HG02938 (cell line): ENCODE results near the gene HOXD10.

Experiments used
- ATAC-seq: cut with Tn5 transposase; IDR thresholded peaks from one replicate; pipeline ENCODE4 v1.9.1; 2021; ENCODE audit warnings: mild to moderate bottlenecking, moderate library complexity; ENCODE audit not compliant: unreplicated experiment

Gene HOXD10

DNA sequence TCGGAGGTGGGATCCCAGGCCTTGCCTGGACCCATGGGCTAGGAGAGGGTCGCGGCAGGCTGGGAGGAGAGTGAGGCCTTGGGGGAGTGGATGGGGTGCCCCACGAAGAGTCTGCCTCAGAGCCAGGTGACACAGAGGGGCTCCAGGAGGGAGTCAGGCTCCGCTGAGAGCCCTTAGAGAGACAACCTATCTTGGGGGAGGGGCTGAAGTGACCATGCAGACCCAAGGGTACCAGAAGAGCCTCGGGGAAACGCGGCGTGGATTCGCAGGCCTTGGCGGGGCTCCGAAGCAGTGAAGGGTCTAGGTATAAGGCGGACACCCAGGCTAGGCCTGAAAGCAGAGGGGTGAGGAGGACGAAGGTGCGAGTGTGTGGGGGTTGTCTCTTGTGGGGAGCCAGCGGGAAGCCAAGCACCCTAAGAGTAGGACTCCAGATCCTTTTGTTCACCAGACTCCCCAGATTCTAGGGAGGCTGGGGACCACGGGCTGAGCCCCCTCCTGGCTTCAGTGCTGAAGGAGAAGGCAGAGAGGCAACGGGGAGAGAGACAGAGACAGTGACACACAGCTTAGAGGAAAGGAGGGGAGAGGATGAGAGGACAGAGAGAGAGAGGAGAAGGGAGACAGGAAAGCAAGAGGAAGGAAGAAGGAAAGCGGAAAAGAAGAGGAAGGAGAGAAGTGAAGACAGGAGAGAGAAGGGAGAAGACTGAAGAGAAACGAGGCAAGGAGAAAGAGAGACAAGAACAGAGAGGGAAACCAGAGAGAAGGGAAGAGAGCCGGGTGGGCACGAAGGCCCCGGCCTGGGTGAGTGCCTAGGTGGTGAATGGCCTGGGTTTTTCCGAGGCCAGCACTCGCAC lies 10.6 kb upstream of the HOXD10 start:
- ATAC-seq = no peak

DNA sequence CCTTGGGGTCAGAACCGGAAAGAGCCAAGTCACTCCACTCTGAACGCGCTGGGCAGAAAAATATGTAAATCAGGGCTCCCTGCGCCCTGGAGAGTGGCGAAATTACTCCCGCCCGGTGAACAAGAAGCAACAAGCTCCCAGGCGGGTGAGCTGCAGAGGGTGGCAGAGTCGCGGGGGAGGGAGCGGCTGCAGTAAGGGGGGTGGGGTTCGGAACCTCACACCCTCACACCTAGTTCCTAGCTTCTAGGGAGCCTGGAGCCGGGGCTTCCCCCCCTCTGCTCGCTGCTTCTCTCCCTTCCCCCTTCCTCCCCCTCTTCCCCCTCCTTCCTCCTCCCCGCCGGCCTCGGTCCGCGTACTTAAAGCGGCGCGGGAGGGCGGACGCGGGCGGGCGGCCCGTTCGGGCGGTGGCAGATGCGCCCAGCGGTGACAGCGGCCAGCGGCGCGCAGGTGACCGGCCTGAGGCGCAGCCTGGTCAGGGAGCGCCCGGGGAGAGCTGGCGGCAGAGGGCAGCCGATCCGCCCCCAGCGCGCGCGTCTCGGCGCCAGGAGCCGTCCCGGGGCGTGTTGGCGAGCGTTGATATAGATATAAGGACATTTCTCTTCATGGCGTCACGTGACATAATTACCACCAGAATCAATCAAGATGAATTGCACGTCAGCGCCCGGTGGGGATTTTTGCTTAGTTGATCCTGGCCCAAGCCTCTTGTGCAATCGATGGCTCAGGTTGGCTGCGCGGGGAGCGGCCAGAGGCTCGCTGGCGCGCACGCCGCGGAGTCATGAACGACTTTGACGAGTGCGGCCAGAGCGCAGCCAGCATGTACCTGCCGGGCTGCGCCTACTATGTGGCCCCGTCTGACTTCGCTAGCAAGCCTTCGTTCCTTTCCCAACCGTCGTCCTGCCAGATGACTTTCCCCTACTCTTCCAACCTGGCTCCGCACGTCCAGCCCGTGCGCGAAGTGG lies 9.7 kb upstream of the HOXD10 start, which contains the start of gene HOXD11:
TSS of gene HOXD11 (plus strand) at position 700 of the 959 bp plus-strand sequence. CDS start at position 776, 76 bp downstream.
- ATAC-seq = no peak

DNA sequence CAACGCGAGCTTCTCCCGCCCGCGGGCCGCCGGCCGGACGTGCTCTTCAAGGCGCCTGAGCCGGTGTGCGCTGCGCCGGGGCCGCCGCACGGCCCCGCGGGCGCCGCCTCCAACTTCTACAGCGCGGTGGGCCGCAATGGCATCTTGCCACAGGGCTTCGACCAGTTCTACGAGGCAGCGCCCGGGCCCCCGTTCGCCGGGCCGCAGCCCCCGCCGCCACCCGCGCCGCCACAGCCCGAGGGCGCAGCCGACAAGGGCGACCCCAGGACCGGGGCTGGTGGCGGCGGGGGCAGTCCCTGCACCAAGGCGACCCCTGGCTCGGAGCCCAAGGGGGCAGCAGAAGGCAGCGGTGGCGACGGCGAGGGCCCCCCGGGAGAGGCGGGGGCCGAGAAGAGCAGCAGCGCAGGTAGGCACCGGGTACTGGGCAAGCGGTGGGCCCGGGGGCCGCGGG lies 8.8 kb upstream of the HOXD10 start:
- no peak for ATAC-seq

DNA sequence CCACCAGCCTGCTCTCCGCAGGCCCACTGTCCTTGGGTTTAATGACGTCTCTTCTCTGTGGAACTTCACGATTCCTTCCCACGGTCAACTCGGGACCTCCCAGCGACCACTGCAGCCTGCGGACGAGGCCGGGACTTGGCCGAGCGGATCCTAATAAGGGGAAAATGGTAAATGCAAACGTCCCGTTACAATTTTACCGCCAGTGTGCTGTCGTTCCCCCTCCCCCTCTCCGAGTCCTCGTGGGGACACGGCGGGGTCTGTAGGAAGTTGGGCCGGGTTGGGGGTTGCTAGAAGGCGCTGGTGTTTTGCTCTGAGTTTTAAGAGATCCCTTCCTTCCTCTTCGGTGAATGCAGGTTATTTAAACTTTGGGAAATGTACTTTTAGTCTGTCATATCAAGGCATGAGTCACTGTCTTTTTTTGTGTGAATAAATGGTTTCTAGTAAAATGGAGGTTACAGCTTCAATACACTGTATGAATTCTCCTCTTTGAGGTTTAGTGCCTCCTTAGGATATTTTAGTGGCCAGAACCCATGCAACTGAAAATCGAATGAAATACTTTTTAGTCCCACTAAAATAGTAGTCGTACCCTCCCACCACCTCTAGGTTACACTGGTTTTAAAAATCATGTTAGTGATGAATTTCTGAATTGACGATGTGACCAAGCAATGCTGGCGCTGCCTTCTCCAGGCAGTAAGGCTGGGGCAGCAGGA lies 7.2 kb upstream of the HOXD10 start:
- ATAC-seq = no peak

DNA sequence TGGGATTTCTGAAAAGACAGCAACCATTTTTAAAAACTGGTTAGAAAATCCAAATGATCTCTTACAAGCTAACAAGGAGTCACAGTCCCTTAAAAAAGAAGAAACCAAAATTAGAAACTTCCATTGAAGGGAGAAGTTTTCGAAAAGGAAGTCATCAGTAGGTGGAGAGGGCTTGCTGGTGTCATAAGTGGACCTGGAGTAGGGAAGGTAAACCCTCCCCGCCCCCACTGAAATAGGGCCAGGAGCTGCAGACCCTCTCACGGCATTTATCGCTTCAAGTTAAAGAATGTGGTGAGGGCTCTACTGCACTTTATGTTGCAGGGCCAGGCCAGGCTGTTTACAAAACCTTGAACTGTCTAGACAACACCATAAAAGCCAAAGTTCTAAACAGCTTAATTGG lies 6.6 kb upstream of the HOXD10 start:
- no peak for ATAC-seq

DNA sequence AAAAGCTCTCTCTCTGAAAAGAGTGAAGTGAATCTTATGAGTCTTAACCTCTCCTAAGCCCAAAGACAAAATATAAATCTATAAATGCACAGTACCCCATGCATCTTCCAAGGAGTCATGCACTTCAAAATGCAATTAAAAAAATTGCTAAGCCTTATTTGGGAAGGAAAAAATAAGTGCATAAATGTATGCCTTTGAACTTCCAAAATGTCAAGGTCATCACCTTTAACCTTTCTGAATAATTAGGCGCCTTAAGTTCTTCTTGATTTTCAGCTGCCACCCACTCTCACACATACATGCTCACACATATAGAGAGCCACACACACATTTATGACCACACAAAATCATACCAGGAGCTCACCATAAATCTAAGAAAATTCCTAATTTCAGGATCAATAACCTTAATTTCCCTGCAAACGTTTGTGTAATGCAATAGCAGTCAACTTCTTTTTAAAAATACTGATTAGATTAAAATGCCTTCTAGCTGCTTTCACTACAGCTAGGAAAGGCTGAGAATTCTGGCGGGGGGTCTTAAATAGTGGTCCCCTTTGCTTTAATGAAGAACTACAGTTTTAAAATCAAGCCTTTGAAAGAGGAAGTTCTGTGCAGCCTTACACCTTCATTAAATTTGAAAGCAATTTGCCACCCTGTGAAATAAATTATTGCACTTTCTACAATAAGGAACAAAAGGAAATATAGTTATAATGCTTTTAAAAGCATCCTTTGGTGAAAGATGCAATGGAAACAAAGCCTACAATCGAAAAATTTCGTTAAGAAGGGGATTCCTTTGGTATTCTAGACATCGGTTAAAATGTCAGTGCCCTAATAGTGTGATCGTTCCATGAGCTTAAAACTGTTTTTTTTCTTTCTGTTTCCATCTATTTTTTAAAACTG lies 5.9 kb upstream of the HOXD10 start:
- ATAC-seq = no peak

DNA sequence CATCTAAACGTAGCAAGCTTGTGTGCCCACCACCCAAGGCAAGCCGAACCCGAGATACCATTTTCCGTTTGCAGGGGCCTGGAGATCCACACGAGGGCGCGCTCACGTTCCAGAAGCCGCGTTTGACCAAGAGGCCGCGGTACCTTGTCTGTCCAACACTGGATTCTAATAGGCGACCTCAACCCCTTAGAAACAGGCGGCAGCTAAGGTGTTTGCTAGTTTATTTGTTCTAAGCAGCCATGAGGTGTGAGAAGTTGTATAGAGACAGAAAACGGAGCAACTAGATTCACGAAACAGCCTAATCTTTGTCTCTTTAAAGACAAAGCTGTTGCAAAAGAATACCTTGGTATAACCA lies 5.3 kb upstream of the HOXD10 start:
- no peak for ATAC-seq

DNA sequence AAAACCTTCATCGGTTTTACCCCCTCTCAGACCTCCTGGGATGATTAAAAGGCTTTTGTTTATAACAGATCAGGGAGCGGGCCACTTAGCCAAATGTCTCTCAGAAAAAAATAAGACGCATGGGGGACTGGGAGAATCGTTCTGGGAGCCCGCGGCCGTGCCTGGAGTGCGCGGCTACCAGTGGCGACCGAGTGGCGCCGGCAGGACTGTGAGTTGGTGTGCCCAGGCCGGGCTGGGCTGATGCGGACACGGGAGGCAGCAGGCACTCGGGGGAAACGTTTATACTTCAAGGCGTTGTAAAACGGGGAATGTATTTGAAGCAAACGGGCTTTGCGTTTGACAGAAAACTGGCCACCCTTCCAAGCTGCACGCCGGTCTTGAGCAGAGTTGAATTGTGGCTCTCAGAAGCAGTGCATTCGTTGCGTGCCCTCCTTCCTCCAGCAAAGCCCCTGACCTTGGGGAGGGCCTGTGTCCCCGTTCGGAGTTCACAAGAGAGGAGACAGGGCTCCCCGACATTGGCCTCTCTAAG lies 4.7 kb upstream of the HOXD10 start:
- ATAC-seq = no peak

DNA sequence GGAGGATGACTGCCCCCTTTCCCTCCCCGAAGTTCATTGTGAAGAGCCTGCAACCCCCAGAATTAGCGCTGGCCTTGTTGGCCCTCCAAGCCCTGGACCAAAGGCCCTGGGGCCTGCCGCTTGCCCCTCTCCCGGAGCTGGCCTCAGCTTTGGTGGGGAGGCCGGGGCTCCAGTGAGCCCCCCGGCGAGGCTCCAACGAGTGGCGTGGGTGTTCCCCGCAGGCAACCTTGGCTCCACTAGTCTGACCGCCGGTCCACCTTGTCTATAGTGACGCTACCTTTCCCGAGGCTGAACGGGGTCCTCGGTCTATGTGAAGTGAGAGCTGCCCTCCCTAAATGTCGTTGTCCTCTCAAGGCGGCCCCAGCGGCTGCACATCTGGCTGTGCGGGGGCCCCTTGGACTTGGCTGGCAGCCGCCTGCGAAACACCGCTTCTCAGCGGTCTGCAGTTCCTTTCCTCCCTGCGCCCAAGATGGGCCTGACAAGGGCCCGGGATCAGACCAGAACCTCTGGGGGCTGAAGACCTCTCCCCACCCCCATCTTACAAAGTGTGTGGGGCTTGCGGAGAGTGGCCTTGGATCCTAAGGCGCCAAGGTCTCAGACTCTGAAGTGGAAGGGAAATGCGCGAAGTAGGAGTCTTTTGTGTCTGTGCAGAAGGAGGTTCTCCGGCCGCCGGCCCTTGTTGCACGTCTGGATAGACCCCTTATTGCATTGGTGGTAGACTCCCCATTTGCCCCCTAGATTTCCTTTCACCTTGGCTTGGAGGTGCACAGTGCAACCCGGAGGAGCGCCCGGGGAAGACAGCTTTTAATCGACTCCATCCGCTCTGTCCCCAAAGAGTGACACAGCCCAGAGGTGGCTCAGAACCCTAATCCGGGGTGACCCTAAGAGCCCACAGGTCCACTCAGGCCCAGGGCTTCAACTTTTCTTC lies 3.9 kb upstream of the HOXD10 start:
- no peak for ATAC-seq

DNA sequence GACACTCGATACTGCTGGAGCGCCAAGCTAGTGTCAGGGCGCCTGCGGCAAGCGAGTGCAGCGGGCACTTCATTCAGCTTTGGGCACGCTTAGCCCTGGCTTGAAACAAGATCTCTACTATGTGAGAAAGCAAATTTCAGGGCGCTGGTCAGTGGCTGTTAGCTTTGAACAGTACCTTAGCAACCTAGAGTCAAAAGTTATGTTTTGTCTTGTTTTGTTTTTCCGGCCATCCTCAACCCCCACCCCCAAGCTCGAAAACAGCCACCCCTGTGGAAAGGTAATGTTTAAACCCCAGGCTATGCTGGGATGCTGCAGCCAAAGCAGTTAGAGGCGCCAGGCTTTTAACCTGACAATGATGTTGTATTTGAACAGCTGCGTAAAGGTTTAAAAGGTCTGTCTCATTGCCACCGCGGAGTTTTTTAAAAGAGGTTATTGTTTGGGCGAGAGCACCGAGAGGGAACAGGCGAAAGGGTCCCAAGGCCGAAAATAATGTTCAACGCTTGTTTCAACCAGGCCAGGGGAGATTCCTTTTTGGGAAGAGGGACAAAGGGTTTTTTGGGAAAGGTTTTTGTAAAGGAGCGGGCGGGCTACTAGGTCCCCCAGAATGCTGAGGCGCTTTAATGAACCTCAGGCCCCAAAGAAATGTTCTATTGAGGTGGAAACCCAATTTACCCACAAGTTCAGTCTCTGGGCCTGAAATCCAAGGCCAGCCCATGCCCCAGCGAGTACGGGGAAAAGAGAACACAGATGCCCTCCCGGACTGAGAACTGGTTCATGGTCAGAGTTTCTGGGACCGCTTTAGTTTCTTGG lies 2.3 kb upstream of the HOXD10 start:
- no peak for ATAC-seq

DNA sequence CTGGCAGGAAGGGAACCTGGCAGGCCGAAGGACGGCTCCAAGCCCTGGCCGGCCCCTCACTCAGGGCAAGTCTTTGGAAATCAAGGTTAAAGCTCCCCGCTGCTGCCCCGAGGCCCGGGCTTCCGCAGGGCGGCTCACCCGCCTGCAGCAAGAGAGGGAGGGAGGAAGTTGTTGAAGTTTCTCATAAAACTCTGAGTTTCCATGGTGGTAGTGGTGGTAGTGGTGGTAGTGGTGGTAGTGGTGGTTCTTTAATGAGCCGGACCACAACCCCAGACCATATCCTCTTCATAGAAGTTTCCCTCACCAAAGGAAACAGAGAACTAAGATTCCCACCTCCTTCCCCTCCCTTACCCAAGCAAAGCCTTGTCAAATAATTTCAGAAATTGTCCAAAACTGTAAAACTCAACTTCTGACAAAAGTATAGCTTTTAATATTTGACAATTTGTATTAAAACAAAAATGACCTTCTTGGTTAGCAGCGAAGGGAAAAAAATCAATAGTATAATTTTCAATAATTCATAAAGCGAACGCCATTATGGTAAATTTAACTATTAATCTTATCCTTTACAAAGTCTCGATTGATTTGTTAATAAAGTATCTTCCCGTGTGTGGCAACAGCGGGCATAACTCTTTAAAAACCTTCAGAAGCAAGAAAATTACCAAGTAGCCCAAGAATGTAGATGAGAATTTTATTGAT lies 1.5 kb upstream of the HOXD10 start:
- no peak for ATAC-seq

DNA sequence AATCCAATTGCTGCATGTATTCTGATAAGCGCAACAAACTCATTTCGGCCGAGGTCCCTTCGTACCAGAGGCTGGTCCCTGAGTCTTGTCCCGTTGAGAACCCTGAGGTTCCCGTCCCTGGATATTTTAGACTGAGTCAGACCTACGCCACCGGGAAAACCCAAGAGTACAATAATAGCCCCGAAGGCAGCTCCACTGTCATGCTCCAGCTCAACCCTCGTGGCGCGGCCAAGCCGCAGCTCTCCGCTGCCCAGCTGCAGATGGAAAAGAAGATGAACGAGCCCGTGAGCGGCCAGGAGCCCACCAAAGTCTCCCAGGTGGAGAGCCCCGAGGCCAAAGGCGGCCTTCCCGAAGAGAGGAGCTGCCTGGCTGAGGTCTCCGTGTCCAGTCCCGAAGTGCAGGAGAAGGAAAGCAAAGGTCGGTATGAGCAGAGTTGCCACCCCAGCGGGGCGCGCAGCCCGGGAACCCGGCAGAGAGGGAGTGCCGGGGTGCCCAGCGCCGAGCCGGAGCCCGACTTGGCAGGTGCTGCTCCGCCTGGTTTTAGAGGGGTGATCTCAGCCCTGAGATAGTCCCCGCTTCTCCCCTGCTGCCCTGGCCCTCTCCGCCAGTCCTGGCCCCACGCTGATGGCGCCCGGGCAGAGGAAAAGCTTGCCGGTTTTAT lies 714 bp downstream of the HOXD10 start:
- ATAC-seq = no peak

DNA sequence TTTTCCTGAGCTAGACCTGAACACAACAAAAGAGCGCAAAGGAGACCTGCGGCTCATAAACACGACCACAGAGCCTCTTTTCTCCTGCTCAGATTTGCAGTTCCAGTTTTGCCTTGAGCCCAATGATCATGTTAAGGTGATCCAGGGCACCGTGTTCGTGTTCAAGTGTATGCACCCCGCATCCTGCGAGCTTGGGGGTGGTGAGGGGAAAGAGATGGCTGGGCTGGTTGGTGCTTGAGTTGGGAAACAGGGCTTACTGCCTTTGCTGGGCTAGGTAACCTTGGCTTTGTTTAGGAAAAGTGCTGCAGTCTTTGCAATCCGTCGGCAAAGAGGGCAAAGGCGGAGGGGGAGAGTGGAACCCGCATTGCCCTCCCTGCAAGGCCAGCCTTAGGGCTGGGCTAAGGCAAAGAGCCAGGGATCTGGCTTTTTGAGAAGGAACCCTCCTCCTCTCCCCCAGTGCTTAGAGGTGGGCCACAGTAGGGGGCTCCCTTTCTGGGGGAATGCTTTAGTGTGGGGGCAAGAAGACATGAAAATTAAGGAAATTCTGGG lies 1.3 kb downstream of the HOXD10 start:
- ATAC-seq = no peak

DNA sequence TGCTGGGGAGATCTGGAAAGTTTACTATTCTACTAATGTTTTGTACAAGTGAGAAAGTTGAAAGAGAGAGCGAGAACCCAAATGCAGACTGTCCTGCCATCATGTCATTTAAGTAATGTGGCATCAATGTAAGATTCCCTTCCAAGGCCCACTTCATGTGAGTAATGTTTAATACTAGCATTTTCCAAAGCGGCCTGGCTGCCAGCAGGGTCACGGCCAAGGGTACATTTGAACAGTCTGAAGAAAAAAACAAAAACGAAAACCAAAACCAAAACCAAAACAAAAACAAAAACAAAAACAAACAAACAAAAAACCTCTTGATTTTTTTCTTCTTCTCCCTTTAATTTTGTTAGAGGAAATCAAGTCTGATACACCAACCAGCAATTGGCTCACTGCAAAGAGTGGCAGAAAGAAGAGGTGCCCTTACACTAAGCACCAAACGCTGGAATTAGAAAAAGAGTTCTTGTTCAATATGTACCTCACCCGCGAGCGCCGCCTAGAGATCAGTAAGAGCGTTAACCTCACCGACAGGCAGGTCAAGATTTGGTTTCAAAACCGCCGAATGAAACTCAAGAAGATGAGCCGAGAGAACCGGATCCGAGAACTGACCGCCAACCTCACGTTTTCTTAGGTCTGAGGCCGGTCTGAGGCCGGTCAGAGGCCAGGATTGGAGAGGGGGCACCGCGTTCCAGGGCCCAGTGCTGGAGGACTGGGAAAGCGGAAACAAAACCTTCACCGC lies 2.2 kb downstream of the HOXD10 start:
- ATAC-seq = no peak

DNA sequence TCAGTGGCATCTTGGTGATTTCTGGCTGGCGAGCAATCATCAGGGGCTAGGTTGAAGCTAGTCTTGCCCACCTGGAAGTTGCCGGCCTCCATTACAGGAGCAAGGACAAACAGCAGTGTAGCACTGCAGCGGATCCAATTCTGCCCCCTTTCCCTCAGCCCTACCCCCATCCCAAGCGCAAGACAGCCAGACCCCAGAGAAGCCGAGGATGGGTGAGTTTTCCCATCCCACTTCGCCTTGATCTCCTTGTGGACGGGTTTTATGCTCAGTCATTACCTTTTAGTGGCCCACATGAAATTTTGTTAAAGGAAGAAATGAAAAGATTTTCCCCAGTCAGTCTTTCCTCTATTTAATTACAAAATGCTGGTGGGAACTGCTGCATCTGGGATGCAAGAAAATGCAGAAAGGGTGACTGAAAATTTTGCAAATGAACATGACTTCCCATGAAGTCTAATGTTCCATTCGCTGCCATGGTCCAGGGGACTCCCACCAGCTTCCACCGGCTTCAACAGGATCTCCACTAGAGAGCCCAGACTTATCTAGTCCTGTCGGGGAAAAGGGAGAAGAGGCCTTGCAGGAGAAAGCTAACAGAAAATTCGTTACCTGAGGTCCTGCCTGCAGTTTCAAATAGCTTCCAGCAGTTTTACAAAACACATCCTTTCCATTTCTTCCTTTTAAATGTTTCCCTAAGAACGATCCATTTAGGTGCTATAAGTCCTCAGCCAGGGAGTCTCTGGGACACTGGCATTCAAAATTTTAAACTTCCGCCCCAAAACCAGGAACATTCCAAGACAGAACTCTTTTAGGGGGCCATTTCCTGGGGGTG lies 4.0 kb downstream of the HOXD10 start:
- ATAC-seq = no peak
